PC-9 (cell line): Measurements from ENCODE around the gene MSH5.

Source experiments
- CTCF ChIP-seq: fragments of 200-600 bp; sonication (generic); conservative IDR thresholded peaks from 2 replicates; pipeline ENCODE4 v1.6.1; 2017; ENCODE audit warnings: mixed run types, antibody characterized with exemption, mild to moderate bottlenecking, moderate library complexity
- EZH2 ChIP-seq: fragments of 200-600 bp; sonication (generic); IDR thresholded peaks from 2 replicates; pipeline ENCODE4 v1.8.0; 2017; ENCODE audit warnings: antibody characterized with exemption, low read depth

- no peak for TF ChIP-seq CTCF
- TF ChIP-seq EZH2: no peak
Observed at GRCh38 chr6:31776989-31777666, 37.3 kb downstream of the MSH5 start, which contains the start of gene VWA7.
